NB4 (cell line): ENCODE measurements around the gene RAPSN.

Experiments
- MYC ChIP-seq: IDR thresholded peaks from 2 replicates; pipeline ENCODE4 v1.6.1; 2011; ENCODE audit warnings: low read depth, low read length
- POLR2A ChIP-seq: IDR thresholded peaks from 2 replicates; pipeline ENCODE4 v1.6.1; 2011; ENCODE audit warnings: mild to moderate bottlenecking; ENCODE audit not compliant: insufficient read length; ENCODE audit errors: extremely low read depth
- TF ChIP-seq, protein P1 (sequence below): IDR thresholded peaks from one replicate; pipeline ENCODE4 v1.5.1; 2012; ENCODE audit warnings: low read depth, low read length

DNA sequence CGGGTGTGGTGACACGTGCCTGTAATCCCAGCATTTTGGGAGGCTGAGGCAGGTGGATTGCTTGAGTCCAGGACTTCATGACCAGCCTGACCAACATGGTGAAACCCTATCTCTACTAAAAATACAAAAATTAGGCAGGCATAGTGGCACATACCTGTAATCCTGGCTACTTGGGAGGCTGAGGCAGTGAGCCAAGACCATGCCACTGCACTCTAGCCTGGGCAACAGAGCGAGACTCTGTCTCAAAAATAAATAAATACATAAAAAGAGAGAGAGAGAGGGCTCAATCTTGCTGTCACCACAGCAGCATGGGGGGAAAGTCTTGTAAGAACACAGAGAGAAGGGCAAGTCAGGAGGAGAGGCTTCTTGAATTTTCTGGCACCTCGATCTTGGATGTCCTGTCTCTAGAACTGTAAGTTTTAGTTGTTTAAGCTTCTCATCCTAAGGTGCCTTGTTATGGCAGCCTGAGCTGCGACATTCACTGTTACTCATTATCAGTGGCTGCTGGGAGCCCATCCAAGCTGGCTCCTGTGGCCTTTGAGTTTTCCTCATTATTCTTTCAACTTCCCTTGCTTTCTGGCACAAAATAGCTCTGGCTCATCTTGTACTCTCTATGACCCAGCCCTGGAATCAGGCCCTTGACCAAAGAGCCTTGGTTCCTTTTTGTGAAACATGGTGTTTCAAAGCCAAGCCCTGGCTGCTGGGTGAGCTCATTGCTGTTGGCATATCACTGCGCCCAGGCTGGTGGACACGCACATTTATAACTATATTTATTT lies 14.7 kb downstream of the RAPSN start:
- TF ChIP-seq POLR2A (no peak), MYC (no peak)
- TF ChIP-seq, protein P1, sequence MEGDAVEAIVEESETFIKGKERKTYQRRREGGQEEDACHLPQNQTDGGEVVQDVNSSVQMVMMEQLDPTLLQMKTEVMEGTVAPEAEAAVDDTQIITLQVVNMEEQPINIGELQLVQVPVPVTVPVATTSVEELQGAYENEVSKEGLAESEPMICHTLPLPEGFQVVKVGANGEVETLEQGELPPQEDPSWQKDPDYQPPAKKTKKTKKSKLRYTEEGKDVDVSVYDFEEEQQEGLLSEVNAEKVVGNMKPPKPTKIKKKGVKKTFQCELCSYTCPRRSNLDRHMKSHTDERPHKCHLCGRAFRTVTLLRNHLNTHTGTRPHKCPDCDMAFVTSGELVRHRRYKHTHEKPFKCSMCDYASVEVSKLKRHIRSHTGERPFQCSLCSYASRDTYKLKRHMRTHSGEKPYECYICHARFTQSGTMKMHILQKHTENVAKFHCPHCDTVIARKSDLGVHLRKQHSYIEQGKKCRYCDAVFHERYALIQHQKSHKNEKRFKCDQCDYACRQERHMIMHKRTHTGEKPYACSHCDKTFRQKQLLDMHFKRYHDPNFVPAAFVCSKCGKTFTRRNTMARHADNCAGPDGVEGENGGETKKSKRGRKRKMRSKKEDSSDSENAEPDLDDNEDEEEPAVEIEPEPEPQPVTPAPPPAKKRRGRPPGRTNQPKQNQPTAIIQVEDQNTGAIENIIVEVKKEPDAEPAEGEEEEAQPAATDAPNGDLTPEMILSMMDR, result no peak
